NCI-H2081 treated with DMSO at 0.1 percent for 48 hours (cell line): ENCODE results near the gene GHRH.

ENCODE experiments used
- DNase-seq: peaks from one replicate; lab custom pipeline; 2025; lab: John Stamatoyannopoulos, UW

GHRH gene

GRCh38 chr20:37261714-37262113 lies at the start of gene GHRH:
Gene GHRH (minus strand): TSS chr20:37261814. CDS start chr20:37256889, 4,925 bp downstream.
- no peak for DNase-seq

GRCh38 chr20:37310951-37311350 lies 49.3 kb upstream of the GHRH start:
- DNase-seq, result no peak

- DNase-seq, result no peak
Observed at GRCh38 chr20:37309936-37310590, 48.4 kb upstream of the GHRH start.

GRCh38 chr20:37309290-37309689 lies 47.7 kb upstream of the GHRH start:
- no peak for DNase-seq

- DNase-seq, result no peak
Observed at GRCh38 chr20:37308086-37309050, 46.8 kb upstream of the GHRH start.

GRCh38 chr20:37305839-37306238 lies 44.2 kb upstream of the GHRH start:
- DNase-seq, result no peak

GRCh38 chr20:37305079-37305478 lies 43.5 kb upstream of the GHRH start:
- DNase-seq, result no peak

- DNase-seq, result no peak
Observed at GRCh38 chr20:37303637-37304036, 42.0 kb upstream of the GHRH start.

GRCh38 chr20:37302981-37303380 lies 41.4 kb upstream of the GHRH start:
- DNase-seq, result no peak

- DNase-seq, result no peak
Observed at GRCh38 chr20:37301558-37301957, 39.9 kb upstream of the GHRH start.

- no peak for DNase-seq
Observed at GRCh38 chr20:37301120-37301519, 39.5 kb upstream of the GHRH start.

GRCh38 chr20:37299718-37300528 lies 38.3 kb upstream of the GHRH start:
- no peak for DNase-seq

- no peak for DNase-seq
Observed at GRCh38 chr20:37298190-37298939, 36.8 kb upstream of the GHRH start.

GRCh38 chr20:37297066-37297736 lies 35.6 kb upstream of the GHRH start:
- DNase-seq, result no peak

GRCh38 chr20:37296371-37296770 lies 34.8 kb upstream of the GHRH start:
- DNase-seq, result no peak

- peak; percentile 38 for DNase-seq
Observed at GRCh38 chr20:37295595-37295994, 34.0 kb upstream of the GHRH start.

GRCh38 chr20:37295001-37295400 lies 33.4 kb upstream of the GHRH start:
- DNase-seq, result no peak

GRCh38 chr20:37294262-37294981 lies 32.8 kb upstream of the GHRH start:
- DNase-seq, result no peak

GRCh38 chr20:37293301-37293943 lies 31.8 kb upstream of the GHRH start:
- no peak for DNase-seq

GRCh38 chr20:37291724-37292126 lies 30.1 kb upstream of the GHRH start:
- DNase-seq, result no peak
